ENCODE measurements around the gene CCDC88C.

DNA sequence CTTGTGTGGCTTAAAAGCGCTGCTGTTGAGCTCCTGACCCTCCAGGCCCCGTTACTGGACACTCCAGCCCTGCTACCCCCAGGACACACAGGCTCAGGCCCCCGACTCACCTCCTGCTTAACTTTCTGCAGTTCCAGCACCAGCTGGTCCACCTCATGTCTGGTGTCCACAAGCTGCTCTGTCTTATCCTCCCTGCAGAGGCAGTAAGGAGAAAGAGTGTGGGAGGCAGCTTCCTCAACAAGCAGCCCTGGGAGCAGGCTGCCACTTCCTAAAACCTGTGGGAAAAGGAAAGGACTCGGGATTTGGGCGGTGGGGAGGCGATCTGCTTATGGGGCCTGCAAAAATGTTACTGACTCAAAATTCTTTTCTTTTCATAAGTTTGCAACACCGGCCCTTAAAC lies 79.2 kb downstream of the CCDC88C start:
- TF ChIP-seq CTCF (conservative IDR thresholded peaks at IDR 0.05; ENCODE audit: low read depth in 2 of 2) (no peak), EZH2phosphoT487 (IDR thresholded peaks at IDR 0.05; ENCODE audit: unreplicated experiment) (no peak)
